AG09319 (cell line): ENCODE measurements around the gene ELOA2.
"Not testable (repeated sequence)": the region's sequence is repeated elsewhere in the genome, so short reads cannot be mapped to it uniquely, and the experiment has no call there.

Experiments used
- DNase-seq: peaks from one replicate; pipeline ENCODE4 v3.0.0-alpha.2; 2010; ENCODE audit warnings: low read depth; ENCODE audit errors: extremely low read depth
- CTCF ChIP-seq: IDR thresholded peaks from 2 replicates; pipeline ENCODE4 v1.5.1; 2011; ENCODE audit warnings: low read depth, mild to moderate bottlenecking, inconsistent platforms, low read length, moderate library complexity

Gene ELOA2

DNA sequence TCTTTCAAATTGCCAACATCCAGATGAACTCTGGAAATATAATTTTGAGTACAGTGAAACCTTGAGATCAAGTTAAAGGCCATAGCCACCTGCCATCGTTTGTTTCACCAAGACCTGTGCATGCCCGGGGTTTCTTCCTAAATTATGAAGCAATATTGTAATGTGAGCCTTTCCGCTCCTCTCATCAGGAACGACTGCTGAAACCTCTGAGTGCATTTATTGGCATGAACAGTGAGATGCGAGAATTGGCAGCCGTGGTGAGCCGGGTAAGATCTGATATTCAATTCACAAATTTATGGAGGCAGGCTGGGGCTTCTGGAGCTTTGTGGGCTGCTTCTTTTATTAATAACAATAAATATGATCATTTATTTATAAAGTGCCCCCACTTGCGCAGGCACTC is 27.7 kb upstream of the ELOA2 start:
- no peak for TF ChIP-seq CTCF

DNA sequence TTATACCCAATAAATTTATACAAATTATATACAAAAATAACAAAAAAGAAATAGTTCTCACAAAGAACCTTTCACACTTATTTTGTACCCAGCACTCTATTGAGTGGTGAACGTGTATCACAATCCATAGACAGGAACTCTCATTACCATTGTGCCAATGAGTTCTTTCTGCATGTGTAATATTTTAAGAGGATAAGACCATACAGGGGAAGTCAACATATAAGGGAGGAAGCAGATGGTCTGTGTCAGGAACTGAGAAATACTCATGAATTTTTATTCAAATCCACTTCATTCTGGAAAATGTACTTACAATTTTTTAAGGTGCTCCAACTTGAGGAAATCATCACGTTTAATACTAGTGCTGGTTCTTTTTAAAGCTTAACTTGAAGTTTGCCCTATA is 27.1 kb upstream of the ELOA2 start:
- TF ChIP-seq CTCF, result no peak
- DNase-seq, result no peak

More for the DNA sequence above, 27.7 kb upstream of the ELOA2 start:
- no peak for DNase-seq

- TF ChIP-seq CTCF, result no peak
- no peak for DNase-seq
These were observed 18.9 kb upstream of the ELOA2 start for GRCh38 chr18:47054369-47054768.

GRCh38 chr18:47050468-47050867 is 15.0 kb upstream of the ELOA2 start:
- peak; percentile 78 for TF ChIP-seq CTCF
- DNase-seq, result peak; percentile 19

DNA sequence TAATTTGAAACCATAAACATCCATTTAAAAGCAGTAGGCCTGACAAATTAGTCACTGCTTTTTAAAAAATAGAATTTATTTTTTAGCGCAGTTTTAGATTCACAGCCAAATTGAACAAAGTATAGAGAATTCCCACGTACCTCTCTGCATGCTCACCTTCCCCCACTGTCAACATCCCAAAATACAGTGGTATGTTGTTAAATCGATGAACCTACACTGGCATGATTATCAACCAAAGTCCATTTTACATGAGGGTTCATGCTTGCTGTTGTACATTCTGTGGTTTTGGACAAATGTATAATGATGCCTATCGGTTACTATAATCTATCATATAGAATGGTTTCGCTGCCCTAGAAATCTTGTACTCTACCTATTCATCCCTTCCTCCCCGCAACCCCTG is 5.6 kb upstream of the ELOA2 start:
- no peak for DNase-seq
- TF ChIP-seq CTCF, result no peak

GRCh38 chr18:47036927-47037578 is 1.6 kb upstream of the ELOA2 start:
- TF ChIP-seq CTCF, result no peak
- no peak for DNase-seq

GRCh38 chr18:47036298-47036874 is 965 bp upstream of the ELOA2 start:
- peak; percentile 47 for TF ChIP-seq CTCF
- DNase-seq, result no peak

- not testable (repeated sequence) for DNase-seq
These were observed 830 bp downstream of the ELOA2 start for GRCh38 chr18:47034591-47034990.
